K562 (cell line): Measurements from ENCODE around the gene USP12. TPM values are rescaled to one million over a fixed set of nuclear protein-coding genes. Genes with fewer than 3 reads are reported as not detected.

ENCODE experiments used
- ATAC-seq: fragments of 200-7000 bp; cut with Tn5 transposase; 3 replicates; pipeline ENCODE4 v1.9.1; 2020; ENCODE audit warnings: moderate library complexity
- BruUV-seq: library from RNA; stranded (reverse); fragments of 400-500 nt; replicated peaks from 2 replicates; lab custom pipeline; 2021; lab: Mats Ljungman, UMichigan
- CTCF ChIA-PET: fragments of 300-600 bp; formaldehyde crosslinking; extraction: SDS; loops from one replicate; lab custom pipeline; 2021; ENCODE audit warnings: low intra/inter-chr PET ratio; lab: Yijun Ruan, JAX
- POLR2A ChIA-PET: fragments of 300-600, 350-650 bp; sonication (Branson Sonifier 250); formaldehyde crosslinking; extraction: SDS; loops from one replicate; lab custom pipeline; 2021; ENCODE audit warnings: antibody characterized with exemption, inconsistent platforms; lab: Yijun Ruan, JAX
- DNase-seq, 4 experiments: peaks; one replicate each; pipeline versions ENCODE4 v3.0.0 to v3.0.0-alpha.2; 2011 to 2018; ENCODE audit warnings: low spot score in 3 of 4, mixed read lengths in 3 of 4; ENCODE audit errors: extremely low read depth in 1 of 4
- FAIRE-seq: peaks from 2 replicates; lab custom pipeline; 2011; peaks lifted over from hg19 to GRCh38; lab: Jason Lieb, UNC
- H2AFZ ChIP-seq: 2 replicates; pipeline ENCODE4 v1.6.0; 2011; ENCODE audit warnings: low read depth, low read length, control low read depth, inconsistent platforms
- H3K27ac ChIP-seq: fragments of 200-600 bp; 3 replicates; pipeline ENCODE4 v1.8.0; 2011; ENCODE audit warnings: low read depth, mild to moderate bottlenecking, control low read depth, inconsistent platforms, low read length, moderate library complexity, mixed read lengths; ENCODE audit errors: extremely low read depth
- H3K27me3 ChIP-seq, 2 experiments: fragments of 300-600 bp in 1 of 2; 2 replicates in 1 of 2; 3 replicates in 1 of 2; pipeline versions ENCODE4 v1.6.0 to v1.8.0; 2011; ENCODE audit warnings: inconsistent platforms in 2 of 2, low read length in 2 of 2, mild to moderate bottlenecking in 1 of 2, mixed read lengths in 1 of 2, moderate library complexity in 1 of 2; ENCODE audit not compliant: control insufficient read depth in 2 of 2, insufficient read depth in 2 of 2
- H3K36me3 ChIP-seq: fragments of 300-600 bp; 3 replicates; pipeline ENCODE4 v1.8.0; 2011; ENCODE audit warnings: mild to moderate bottlenecking, low read length, inconsistent platforms; ENCODE audit not compliant: control insufficient read depth, insufficient read depth
- H3K4me1 ChIP-seq, 2 experiments: fragments of 200-600 bp in 1 of 2; replicated peaks in 1 of 2; 2 replicates in 1 of 2; 3 replicates in 1 of 2; pipeline versions ENCODE4 v1.5.1 to v1.8.0; 2011; ENCODE audit warnings: inconsistent platforms in 2 of 2, low read length in 2 of 2, mild to moderate bottlenecking in 1 of 2, mixed read lengths in 1 of 2, moderate library complexity in 1 of 2; ENCODE audit not compliant: control insufficient read depth in 2 of 2, insufficient read depth in 2 of 2
- H3K4me2 ChIP-seq: 2 replicates; pipeline ENCODE4 v1.6.1; 2011; ENCODE audit warnings: low read length, control low read depth, inconsistent platforms, mixed read lengths; ENCODE audit not compliant: insufficient read depth
- H3K4me3 ChIP-seq: fragments of 200-600 bp; sonication (generic), shearing (Covaris generic); 2 replicates; pipeline ENCODE4 v1.5.1; 2016; ENCODE audit warnings: control low read depth, inconsistent platforms
- H3K79me2 ChIP-seq: fragments of 200-600 bp; 3 replicates; pipeline ENCODE4 v1.8.0; 2011; ENCODE audit warnings: low read length, inconsistent platforms; ENCODE audit not compliant: control insufficient read depth, insufficient read depth
- H3K9ac ChIP-seq, 2 experiments: 2 replicates each; pipeline versions ENCODE4 v1.6.0 to v1.6.1; 2011; ENCODE audit warnings: low read depth in 2 of 2, low read length in 2 of 2, control low read depth in 1 of 2, inconsistent platforms in 1 of 2, mild to moderate bottlenecking in 1 of 2, mixed read lengths in 1 of 2; ENCODE audit not compliant: insufficient read depth in 1 of 2
- H3K9me1 ChIP-seq: one replicate; pipeline ENCODE4 v1.6.0; 2011; ENCODE audit warnings: inconsistent platforms, mild to moderate bottlenecking, low read length, moderate library complexity; ENCODE audit not compliant: control insufficient read depth, insufficient read depth
- H3K9me3 ChIP-seq: replicated peaks from 2 replicates; pipeline ENCODE4 v1.5.1; 2011; ENCODE audit warnings: low read depth, low read length, inconsistent platforms; ENCODE audit not compliant: control insufficient read depth, insufficient read depth
- H4K20me1 ChIP-seq: replicated peaks from 2 replicates; pipeline ENCODE4 v1.6.1; 2011; ENCODE audit warnings: low read length, inconsistent platforms, mixed read lengths; ENCODE audit not compliant: control insufficient read depth, insufficient read depth
- ARHGAP35 ChIP-seq: fragments of 450-650 bp; IDR thresholded peaks from 2 replicates; pipeline ENCODE4 v1.6.1; 2018; ENCODE audit not compliant: partially characterized antibody
- BCL6 ChIP-seq: fragments of 250-450 bp; sonication (Bioruptor Pico); IDR thresholded peaks from 2 replicates; pipeline ENCODE4 v1.4.0; 2020
- CHD4 ChIP-seq: fragments of 200-600 bp; sonication (generic); IDR thresholded peaks from 3 replicates; pipeline ENCODE4 v1.6.1; 2012; ENCODE audit warnings: low read depth, mild to moderate bottlenecking, mixed read lengths, low read length, inconsistent platforms; ENCODE audit not compliant: insufficient read depth, insufficient replicate concordance, poor library complexity, severe bottlenecking
- CTCF ChIP-seq, 3 experiments: IDR thresholded peaks in 2 of 3; conservative IDR thresholded peaks in 1 of 3; 2 replicates each; pipeline ENCODE4 v1.5.1; 2011 to 2012; ENCODE audit warnings: low read length in 3 of 3, mild to moderate bottlenecking in 3 of 3, control low read depth in 2 of 3, improper control_type of control experiment in 1 of 3, inconsistent platforms in 1 of 3, low read depth in 1 of 3, mixed read lengths in 1 of 3, moderate library complexity in 1 of 3; ENCODE audit not compliant: insufficient read depth in 2 of 3
- DIDO1 ChIP-seq: fragments of 450-650 bp; IDR thresholded peaks from 2 replicates; pipeline ENCODE4 v1.6.1; 2016; ENCODE audit warnings: low read depth, missing biosample characterization, missing genetic modification characterization
- KDM4B ChIP-seq, 2 experiments: fragments of 450-650 bp in 1 of 2; sonication (generic) in 1 of 2; IDR thresholded peaks; 2 replicates each; pipeline ENCODE4 v1.6.1; 2016 to 2017; ENCODE audit warnings: borderline replicate concordance in 2 of 2, antibody characterized with exemption in 1 of 2, low read depth in 1 of 2, mild to moderate bottlenecking in 1 of 2
- RAD51 ChIP-seq: fragments of 450-650 bp; IDR thresholded peaks from 2 replicates; pipeline ENCODE4 v1.7.1; 2016; ENCODE audit warnings: low read depth, mild to moderate bottlenecking, borderline replicate concordance
- TOE1 ChIP-seq, 2 experiments: fragments of 450-650 bp in 1 of 2; sonication (generic) in 1 of 2; formaldehyde crosslinking in 1 of 2; IDR thresholded peaks; 2 replicates each; pipeline versions ENCODE4 v1.7.1 to v1.8.0; 2016 to 2022; ENCODE audit warnings: borderline replicate concordance in 2 of 2, mild to moderate bottlenecking in 2 of 2, antibody characterized with exemption in 1 of 2, inconsistent platforms in 1 of 2, low read depth in 1 of 2, missing genetic modification reagents in 1 of 2, moderate library complexity in 1 of 2
- ZNF146 ChIP-seq: IDR thresholded peaks from one replicate; pipeline ENCODE4 v1.6.1; 2018; ENCODE audit warnings: missing compliant biosample characterization; ENCODE audit not compliant: unreplicated experiment
- WGBS: fragments of 100-300 bp; shearing (Covaris generic); methylation state at CpG from one replicate; pipeline ENCODE4 v1.1.6; 2016; ENCODE audit warnings: low coverage, mixed read lengths; ENCODE audit not compliant: insufficient coverage; ENCODE audit errors: missing lambda C conversion rate; 5-methylcytosine and 5-hydroxymethylcytosine counted together
- in situ Hi-C: fragments of 300-500 bp; cut with MboI; formaldehyde crosslinking; loops from 4 replicates; pipeline ENCODE4 v1.15.0; 2018; ENCODE audit warnings: inconsistent platforms, mixed read lengths
- intact Hi-C: fragments of 100-400 bp; cut with micrococcal nuclease; formaldehyde crosslinking; loops from 2 replicates; pipeline ENCODE4 v1.14.2; 2022
- polyA plus RNA-seq, 8 experiments: library from polyadenylated mRNA; depleted of rRNA in 4 of 8; stranded (reverse) in 5 of 8; unstranded in 3 of 8; fragments of >200 nt; fragmentation: Nextera tagmentation in 2 of 8; fragmentation: Illumina TruSeq in 1 of 8; extraction: Ambion mirVana in 2 of 8; extraction: Trizol in 1 of 8; gene quantifications; 2 replicates each; pipeline versions ENCODE4 v1.2.1 to v1.2.3, GENCODE V29; 2011 to 2014; ENCODE audit warnings: inconsistent platforms in 1 of 8, missing spikeins in 1 of 8
- total RNA-seq, 7 experiments: library from RNA; depleted of rRNA in 6 of 7; stranded (reverse); fragments of >200 nt in 6 of 7; fragmentation: Illumina TruSeq in 2 of 7; extraction: Trizol in 2 of 7; gene quantifications; 2 replicates each; pipeline versions ENCODE4 v1.2.1 to v1.2.3, GENCODE V29; 2011 to 2021; ENCODE audit warnings: low replicate concordance in 1 of 7
- TF ChIP-seq, protein P1 (sequence below): sonication (generic); formaldehyde crosslinking; IDR thresholded peaks from 2 replicates; pipeline ENCODE4 v1.5.0; 2020; ENCODE audit warnings: missing genetic modification reagents

USP12 gene
- total and polyA plus RNA-seq, 9 of the 15 experiments (the other 6 are each of a cell fraction or from before 2014, with no cell fraction given), result 1.8 to 20.5 (median 13.3) TPM

- Histone ChIP-seq H3K27ac (no peak overlapping the region), H3K9me3 (no peaks in the 10 kb centered on the region), H3K4me2 (no peak overlapping the region), H3K4me1 (peaks cover 11 to 19% of the 10 kb centered on the region in 2 experiments; a peak in 3 of 5 replicates), H3K27me3 (no peaks in the 10 kb centered on the region), H2AFZ (no peak overlapping the region)
- WGBS, result 95% methylated on average over 2 of the region's 2 CpGs
- POLR2A ChIA-PET, result no interaction called here
- FAIRE-seq, result no peak
- in situ Hi-C loops, result no loop called here
- no peak for ATAC-seq
- TF ChIP-seq KDM4B (IDR thresholded peaks at IDR 0.05; ENCODE audit: borderline replicate concordance in 2 of 2, low read depth in 1 of 2) (no peak), ZNF146 (peak; percentile 80), DIDO1 (tag) (no peak), ARHGAP35 (no peak)
- TF ChIP-seq, all 486 proteins: peak for 1
- no peaks in the 10 kb centered on the region for H4K20me1 ChIP-seq
- no peak overlapping the region for H3K9ac ChIP-seq
- BruUV-seq, result no TSS peak
- no peaks in the 10 kb centered on the region for H3K9me1 ChIP-seq
- CTCF ChIA-PET, result interaction anchor here (0.7 kb wide), 1 partner anchor 35 kb away, joined by 3 read pairs; no protein-coding TSS in a partner anchor
- H3K36me3 ChIP-seq, result no peaks in the 10 kb centered on the region
- intact Hi-C loops, result no loop called here
- no peaks in the 10 kb centered on the region for H3K79me2 ChIP-seq
- H3K4me3 ChIP-seq, result no peak overlapping the region
- DNase-seq, result no peak
Measured at GRCh38 chr13:27182054-27182453, 10.4 kb upstream of the USP12 start.

DNA sequence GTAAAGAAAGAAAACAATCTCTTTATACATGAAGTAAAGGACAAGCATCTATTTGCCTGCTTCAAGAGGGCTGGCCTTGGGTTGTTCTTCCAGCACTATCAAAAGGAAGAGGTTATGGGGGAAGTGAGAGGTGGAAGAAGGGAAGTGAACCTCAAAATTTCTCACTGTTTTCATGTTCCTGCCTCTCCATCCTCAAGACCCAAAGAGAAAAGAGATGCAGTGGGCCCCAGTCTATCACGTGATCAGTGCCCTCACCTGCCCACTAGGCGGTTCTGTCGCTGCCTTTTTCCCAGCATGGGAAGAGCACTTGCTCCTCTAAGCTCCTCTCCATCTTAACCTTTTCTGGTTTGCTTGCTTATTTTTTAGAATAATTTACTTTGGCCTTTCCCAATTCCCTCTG is 6.2 kb upstream of the USP12 start:
- H3K4me1 ChIP-seq, result peaks cover 6 to 24% of the 10 kb centered on the region in 2 experiments; a peak in 4 of 5 replicates
- ATAC-seq (no peak), FAIRE-seq (no peak), DNase-seq (peak in 2 of 4 experiments; percentile 17 to 29)
- no peaks in the 10 kb centered on the region; the same call in 2 of the 3 replicates for H3K79me2 ChIP-seq
- H2AFZ ChIP-seq, result peak overlapping the region; percentile 64
- no peak overlapping the region for H3K27ac ChIP-seq
- in situ Hi-C loops (no loop called here), intact Hi-C loops (no loop called here)
- POLR2A ChIA-PET, result no interaction called here
- no TSS peak for BruUV-seq
- no peaks in the 10 kb centered on the region for H3K9me1 ChIP-seq
- WGBS, result 65% methylated on average over 3 of the region's 3 CpGs
- H3K9ac ChIP-seq, result no peak overlapping the region
- H3K4me2 ChIP-seq, result no peak overlapping the region
- CTCF ChIA-PET, result no interaction called here
- H3K9me3 ChIP-seq, result no peaks in the 10 kb centered on the region
- H3K36me3 ChIP-seq, result no peaks in the 10 kb centered on the region
- no peaks in the 10 kb centered on the region for H4K20me1 ChIP-seq
- H3K4me3 ChIP-seq, result no peak overlapping the region
- no peaks in the 10 kb centered on the region for H3K27me3 ChIP-seq
- 0 out of 6 replicates have a peak, but pooled peaks of 2 of the 3 experiments have one; percentile 15 to 21 for TF ChIP-seq CTCF (IDR thresholded peaks at IDR 0.05 in 2 of 3, conservative IDR thresholded peaks at IDR 0.05 in 1 of 3; ENCODE audit: insufficient read depth in 2 of 3, low read depth in 1 of 3, low read length in 3 of 3)
- TF ChIP-seq RAD51, result peak; percentile 84
- TF ChIP-seq, protein P1, sequence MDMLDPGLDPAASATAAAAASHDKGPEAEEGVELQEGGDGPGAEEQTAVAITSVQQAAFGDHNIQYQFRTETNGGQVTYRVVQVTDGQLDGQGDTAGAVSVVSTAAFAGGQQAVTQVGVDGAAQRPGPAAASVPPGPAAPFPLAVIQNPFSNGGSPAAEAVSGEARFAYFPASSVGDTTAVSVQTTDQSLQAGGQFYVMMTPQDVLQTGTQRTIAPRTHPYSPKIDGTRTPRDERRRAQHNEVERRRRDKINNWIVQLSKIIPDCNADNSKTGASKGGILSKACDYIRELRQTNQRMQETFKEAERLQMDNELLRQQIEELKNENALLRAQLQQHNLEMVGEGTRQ (CRISPR knock-in tag), result peak; percentile 74
- TF ChIP-seq CHD4, result no peak
- TF ChIP-seq BCL6 (CRISPR knock-in tag), result no peak
- TF ChIP-seq TOE1 (IDR thresholded peaks at IDR 0.05; ENCODE audit: borderline replicate concordance), result peak; percentile 33; the same call in 1 of the 2 replicates
- no peak for TF ChIP-seq TOE1 (CRISPR knock-in tag; IDR thresholded peaks at IDR 0.05; ENCODE audit: borderline replicate concordance, low read depth)
